GM19438 (cell line): ENCODE data around the gene ARHGEF11.
"Not testable (repeated sequence)": the region's sequence is repeated elsewhere in the genome, so short reads cannot be mapped to it uniquely, and the experiment has no call there.

Source experiments
- ATAC-seq: cut with Tn5 transposase; IDR thresholded peaks from one replicate; pipeline ENCODE4 v1.9.1; 2021; ENCODE audit warnings: low read depth; ENCODE audit not compliant: unreplicated experiment

ARHGEF11 gene

DNA sequence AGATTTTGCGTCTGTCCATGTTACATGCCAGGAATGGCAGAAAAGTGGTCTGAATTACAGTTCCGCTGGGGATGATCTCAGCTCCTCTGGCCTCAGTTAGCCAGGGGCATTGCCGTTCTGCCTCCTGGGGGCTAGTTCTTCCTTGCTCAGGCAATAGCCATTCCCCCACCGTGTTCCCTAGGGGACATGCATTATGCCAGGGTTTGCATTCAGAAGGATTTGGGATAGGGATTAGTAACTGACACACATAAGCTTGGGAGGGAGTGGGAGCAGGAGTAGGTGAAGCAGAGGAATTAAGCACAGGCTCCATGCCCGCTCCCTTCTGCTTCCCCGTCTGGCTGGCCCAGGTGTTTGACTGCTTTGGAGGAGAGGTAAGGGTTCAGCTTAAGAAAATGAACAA, 112.4 kb downstream of the ARHGEF11 start:
- ATAC-seq: no peak

- no peak for ATAC-seq
These were observed 113.4 kb downstream of the ARHGEF11 start for GRCh38 chr1:156931974-156932710.

GRCh38 chr1:156931211-156931952, 114.2 kb downstream of the ARHGEF11 start:
- ATAC-seq: no peak

DNA sequence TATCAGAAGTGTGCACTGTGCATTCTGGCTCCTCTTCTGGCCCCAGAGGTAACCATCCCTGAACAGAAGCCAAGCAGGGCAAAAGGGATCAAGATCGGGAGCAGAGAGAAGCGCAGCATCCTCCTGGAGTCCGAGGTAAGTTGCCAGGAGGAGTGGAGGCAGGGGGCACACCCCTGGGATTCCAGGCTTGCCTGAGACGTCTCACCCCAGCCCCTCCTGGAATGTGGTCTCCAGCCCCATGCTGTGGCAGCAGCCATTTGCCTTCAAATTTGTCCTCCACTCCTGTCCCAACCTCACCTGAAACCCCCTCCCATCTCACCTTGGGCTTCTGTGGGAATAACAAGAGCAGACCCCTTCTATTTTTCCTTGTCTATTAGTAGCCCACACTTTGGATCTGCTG, 115.1 kb downstream of the ARHGEF11 start:
- ATAC-seq: no peak

GRCh38 chr1:156929596-156930238, 115.8 kb downstream of the ARHGEF11 start:
- no peak for ATAC-seq

- ATAC-seq: no peak
These were observed 117.4 kb downstream of the ARHGEF11 start for GRCh38 chr1:156928043-156928602.

- no peak for ATAC-seq
These were observed 118.1 kb downstream of the ARHGEF11 start for GRCh38 chr1:156927215-156928042.

GRCh38 chr1:156926695-156927094, 118.8 kb downstream of the ARHGEF11 start:
- not testable (repeated sequence) for ATAC-seq

GRCh38 chr1:156926175-156926574, 119.4 kb downstream of the ARHGEF11 start:
- no peak for ATAC-seq

DNA sequence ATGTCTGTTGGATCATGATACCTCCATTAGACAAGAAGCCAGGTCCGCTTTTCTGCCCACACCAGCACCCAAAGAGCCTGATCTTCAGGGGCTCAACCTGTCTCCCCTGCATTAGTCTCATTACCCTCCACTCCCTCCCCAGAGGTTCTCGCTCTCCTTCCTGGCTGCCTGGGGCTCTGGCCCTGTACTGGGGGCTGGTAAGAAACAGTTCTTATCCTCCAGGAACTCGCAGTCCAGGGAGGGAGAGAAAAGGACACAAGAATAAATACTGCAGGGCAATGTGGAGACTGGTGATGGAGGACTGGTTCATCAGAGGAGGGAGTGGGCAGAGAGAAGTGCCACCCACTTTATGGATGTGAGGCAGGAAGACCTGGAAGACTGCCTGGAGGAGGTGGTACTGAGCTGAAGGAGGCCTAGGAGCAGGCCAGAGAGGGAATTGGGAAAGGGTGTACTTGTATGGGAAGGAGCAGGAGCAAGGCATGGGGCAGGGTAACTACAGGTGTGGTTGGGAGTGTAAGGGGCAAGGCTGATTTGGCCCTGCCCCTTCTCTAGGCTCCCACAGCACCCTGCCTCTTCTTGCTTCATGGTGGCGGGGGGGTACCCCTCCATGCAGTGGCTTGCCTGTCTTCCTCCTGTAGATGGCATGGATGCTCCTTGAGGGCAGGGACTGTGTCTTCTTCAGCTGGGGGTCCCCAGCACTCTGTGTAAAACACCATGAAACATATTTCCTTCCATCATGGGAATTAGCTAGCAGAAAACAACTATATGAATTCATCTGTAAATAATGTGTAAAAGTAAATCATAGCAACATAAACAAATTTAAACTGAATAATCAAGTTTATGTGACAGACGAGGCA, 120.2 kb downstream of the ARHGEF11 start:
- ATAC-seq: no peak

- ATAC-seq: no peak
These were observed 120.9 kb downstream of the ARHGEF11 start for GRCh38 chr1:156924478-156925153.

DNA sequence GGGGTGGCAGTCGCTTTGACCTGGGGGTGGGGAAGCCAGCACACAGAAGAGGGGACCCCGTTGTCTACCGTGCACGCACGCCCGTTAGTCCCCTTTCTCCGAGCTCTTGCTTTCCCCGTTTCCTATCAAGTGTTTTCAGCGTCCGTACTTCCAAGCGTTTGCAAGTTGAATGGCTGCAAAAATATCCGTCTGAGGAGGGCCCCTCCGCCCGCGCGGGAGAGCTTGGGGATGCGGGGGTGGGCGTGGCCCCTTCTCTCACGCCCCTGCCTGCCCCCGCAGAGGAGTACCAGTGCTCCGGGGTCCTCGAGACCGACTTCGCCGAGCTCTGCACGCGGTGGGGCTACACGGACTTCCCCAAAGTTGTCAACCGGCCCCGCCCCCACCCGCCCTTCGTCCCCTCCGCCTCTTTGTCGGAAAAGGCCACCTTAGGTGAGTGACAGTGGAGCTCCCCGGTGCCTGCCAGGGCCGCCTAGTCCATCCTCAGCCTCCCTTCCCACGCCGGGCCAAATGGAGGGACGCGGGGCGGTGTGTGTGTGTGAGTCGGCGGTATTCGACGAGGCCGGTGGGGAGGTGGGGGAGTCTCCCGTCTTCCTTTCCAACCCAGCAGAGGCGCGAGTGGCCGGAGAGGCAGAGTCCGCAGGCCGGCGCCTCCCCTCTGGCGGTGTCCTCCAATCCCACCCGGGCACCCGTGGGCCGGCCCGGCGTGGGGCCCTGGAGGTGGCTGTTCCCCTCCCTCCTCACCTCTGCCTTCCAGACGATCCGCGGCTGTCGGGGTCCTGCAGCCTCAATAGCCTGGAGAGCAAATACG, 121.7 kb downstream of the ARHGEF11 start:
- ATAC-seq: no peak

DNA sequence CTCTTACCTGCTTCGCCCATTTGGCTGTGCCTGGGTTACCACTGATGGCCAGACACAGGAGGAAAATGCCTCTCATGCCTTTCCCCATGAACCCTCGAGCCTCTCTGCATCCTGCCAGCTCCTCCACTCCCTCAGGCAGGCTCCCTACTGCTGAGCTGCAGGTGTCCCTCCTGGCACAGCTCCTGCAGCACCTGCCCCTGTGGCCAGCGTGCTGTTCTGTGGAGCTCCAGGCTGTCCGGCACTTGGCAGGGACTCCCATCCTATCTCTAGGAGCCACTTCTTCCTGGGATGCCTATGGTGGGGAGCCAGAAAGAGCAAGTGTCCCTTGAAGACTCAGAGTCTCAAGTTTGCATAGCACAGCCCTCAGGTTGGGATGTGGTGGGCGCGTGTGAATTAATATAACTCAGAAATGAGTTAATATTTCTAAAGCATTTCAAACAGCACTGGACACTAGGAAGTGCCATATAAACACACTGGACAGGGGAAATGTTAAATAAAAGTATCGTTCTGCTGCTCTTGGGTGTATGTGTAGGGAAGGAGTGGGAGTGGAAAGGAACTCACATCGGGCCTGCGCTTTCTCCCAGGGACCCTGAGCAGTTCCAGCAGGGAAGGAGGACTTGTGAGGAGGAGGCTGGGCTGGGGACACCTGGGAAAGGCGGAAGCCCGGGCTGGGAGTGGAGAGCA, 122.4 kb downstream of the ARHGEF11 start:
- no peak for ATAC-seq

- no peak for ATAC-seq
These were observed 124.5 kb downstream of the ARHGEF11 start for GRCh38 chr1:156921053-156921529.

GRCh38 chr1:156920233-156921052, 125.1 kb downstream of the ARHGEF11 start, which contains the start of gene LRRC71:
Gene LRRC71, plus strand, starts transcription at chr1:156920632. Its CDS starts 172 bp downstream, at chr1:156920804.
- no peak for ATAC-seq

GRCh38 chr1:156914440-156914856, 131.1 kb downstream of the ARHGEF11 start:
- ATAC-seq: no peak
